Esophagus squamous epithelium (tissue), 4 donors: ENCODE measurements around the gene CCND1.

Experiments used
- POLR2A ChIP-seq, 4 donors: fragments of 450-650 bp; IDR thresholded peaks; one replicate each; pipeline ENCODE4 v1.6.1; 2017; ENCODE audit warnings: antibody characterized with exemption in 4 of 4, mild to moderate bottlenecking in 4 of 4, moderate library complexity in 3 of 4
- TF ChIP-seq, protein P1 (sequence below), 6 experiments: fragments of 450-650 bp in 4 of 6; fragments of 200-600 bp in 2 of 6; sonication (generic) in 2 of 6; IDR thresholded peaks; one replicate each; pipeline ENCODE4 v1.5.1; 2016 to 2019; ENCODE audit warnings: antibody characterized with exemption in 6 of 6, mild to moderate bottlenecking in 4 of 6, moderate library complexity in 4 of 6

DNA sequence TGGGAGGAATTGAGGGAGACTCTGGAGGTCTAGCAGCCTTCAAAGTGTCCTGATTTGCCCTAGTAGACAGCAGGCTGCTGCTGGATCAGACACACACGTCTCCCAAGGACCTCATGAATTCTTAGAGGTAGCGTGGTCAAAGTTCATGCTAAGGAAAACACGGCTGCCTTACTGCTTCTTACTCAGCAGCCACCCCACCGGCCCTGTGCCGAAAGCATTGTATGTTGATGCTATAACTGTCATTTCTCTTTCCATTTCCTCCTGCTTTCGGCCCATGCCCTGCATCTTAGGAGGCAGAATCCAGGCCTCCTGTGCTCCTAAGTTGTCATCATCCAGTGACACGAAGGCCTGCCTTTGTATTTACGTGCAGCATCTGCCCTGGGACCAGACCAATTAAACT, 10.5 kb upstream of the CCND1 start:
- TF ChIP-seq POLR2A (IDR thresholded peaks at IDR 0.05), result no peak
- TF ChIP-seq, protein P1, sequence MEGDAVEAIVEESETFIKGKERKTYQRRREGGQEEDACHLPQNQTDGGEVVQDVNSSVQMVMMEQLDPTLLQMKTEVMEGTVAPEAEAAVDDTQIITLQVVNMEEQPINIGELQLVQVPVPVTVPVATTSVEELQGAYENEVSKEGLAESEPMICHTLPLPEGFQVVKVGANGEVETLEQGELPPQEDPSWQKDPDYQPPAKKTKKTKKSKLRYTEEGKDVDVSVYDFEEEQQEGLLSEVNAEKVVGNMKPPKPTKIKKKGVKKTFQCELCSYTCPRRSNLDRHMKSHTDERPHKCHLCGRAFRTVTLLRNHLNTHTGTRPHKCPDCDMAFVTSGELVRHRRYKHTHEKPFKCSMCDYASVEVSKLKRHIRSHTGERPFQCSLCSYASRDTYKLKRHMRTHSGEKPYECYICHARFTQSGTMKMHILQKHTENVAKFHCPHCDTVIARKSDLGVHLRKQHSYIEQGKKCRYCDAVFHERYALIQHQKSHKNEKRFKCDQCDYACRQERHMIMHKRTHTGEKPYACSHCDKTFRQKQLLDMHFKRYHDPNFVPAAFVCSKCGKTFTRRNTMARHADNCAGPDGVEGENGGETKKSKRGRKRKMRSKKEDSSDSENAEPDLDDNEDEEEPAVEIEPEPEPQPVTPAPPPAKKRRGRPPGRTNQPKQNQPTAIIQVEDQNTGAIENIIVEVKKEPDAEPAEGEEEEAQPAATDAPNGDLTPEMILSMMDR (IDR thresholded peaks at IDR 0.05), result no peak
